Dermis blood vessel endothelial cell (primary cell): Measurements from ENCODE around the gene ST6GALNAC2. TPM values are rescaled to one million over a fixed set of nuclear protein-coding genes. Genes with fewer than 3 reads are reported as not detected.
"Not testable (repeated sequence)": the region's sequence is repeated elsewhere in the genome, so short reads cannot be mapped to it uniquely, and the experiment has no call there.

ENCODE experiments used
- DNase-seq: peaks from one replicate; pipeline ENCODE4 v3.0.0; 2010
- total RNA-seq: library from RNA; depleted of rRNA; stranded (reverse); fragments of >200 nt; gene quantifications from 2 replicates; pipeline ENCODE4 v1.2.3, GENCODE V29; 2014

Gene ST6GALNAC2
- total RNA-seq, 1 donor from 2014 or later = 0.51 TPM

GRCh38 chr17:76538941-76539570 lies 46.6 kb downstream of the ST6GALNAC2 start:
- DNase-seq = no peak

GRCh38 chr17:76538281-76538931 lies 47.3 kb downstream of the ST6GALNAC2 start:
- no peak for DNase-seq

GRCh38 chr17:76537578-76538280 lies 47.9 kb downstream of the ST6GALNAC2 start, which contains the start of gene CYGB:
Gene CYGB (minus strand): TSS chr17:76537709. CDS start chr17:76537542, 167 bp downstream.
- no peak for DNase-seq

GRCh38 chr17:76537288-76537577 lies 48.4 kb downstream of the ST6GALNAC2 start:
- peak; percentile 48 for DNase-seq

GRCh38 chr17:76536511-76537287 lies 49.0 kb downstream of the ST6GALNAC2 start:
- DNase-seq = no peak

- DNase-seq = no peak
These were observed 49.7 kb downstream of the ST6GALNAC2 start for GRCh38 chr17:76535788-76536510.

GRCh38 chr17:76534831-76535732 lies 50.6 kb downstream of the ST6GALNAC2 start:
- no peak for DNase-seq

GRCh38 chr17:76533640-76534359 lies 51.9 kb downstream of the ST6GALNAC2 start:
- not testable (repeated sequence) for DNase-seq

- no peak for DNase-seq
These were observed 53.5 kb downstream of the ST6GALNAC2 start for GRCh38 chr17:76532072-76532651.

- DNase-seq = no peak
These were observed 54.1 kb downstream of the ST6GALNAC2 start for GRCh38 chr17:76531486-76532038.

- no peak for DNase-seq
These were observed 54.7 kb downstream of the ST6GALNAC2 start for GRCh38 chr17:76530811-76531485.

- DNase-seq = peak; percentile 40
These were observed 55.5 kb downstream of the ST6GALNAC2 start for GRCh38 chr17:76530095-76530723.

GRCh38 chr17:76529224-76530094 lies 56.2 kb downstream of the ST6GALNAC2 start:
- DNase-seq = peak; percentile 39

- no peak for DNase-seq
These were observed 57.0 kb downstream of the ST6GALNAC2 start for GRCh38 chr17:76528528-76529223.

- DNase-seq = no peak
These were observed 57.5 kb downstream of the ST6GALNAC2 start for GRCh38 chr17:76528156-76528527.

GRCh38 chr17:76527430-76528111 lies 58.1 kb downstream of the ST6GALNAC2 start:
- DNase-seq = peak; percentile 82
